Right lobe of liver (tissue), 6 donors: ENCODE measurements around the gene CAMK1. TPM values are rescaled to one million over a fixed set of nuclear protein-coding genes. Genes with fewer than 3 reads are reported as not detected.
A peak's percentile ranks its signal among the peaks of the same experiment; 100 is the strongest.

Source experiments
- ATAC-seq, 4 donors: fragments of 200-7000 bp; cut with Tn5 transposase; one replicate each; pipeline ENCODE4 v1.9.1; 2020; ENCODE audit warnings: mild to moderate bottlenecking in 4 of 4, moderate library complexity in 4 of 4
- DNase-seq, 3 donors: peaks; one replicate each; pipeline ENCODE4 v3.0.0-alpha.2; 2020
- H3K27ac ChIP-seq, 3 donors: fragments of 200-600 bp; one replicate each; pipeline ENCODE4 v1.8.0; 2022
- H3K27me3 ChIP-seq, 2 donors: fragments of 200-600 bp; one replicate each; pipeline ENCODE4 v1.8.0; 2022
- H3K36me3 ChIP-seq, 4 donors: fragments of 200-600 bp; sonication (generic) in 1 of 4; one replicate each; pipeline versions ENCODE4 v1.5.1 to v1.8.0; 2017 to 2022; ENCODE audit warnings: control low read depth in 1 of 4
- H3K4me1 ChIP-seq, 4 donors: fragments of 200-600 bp; sonication (generic) in 1 of 4; one replicate each; pipeline versions ENCODE4 v1.5.1 to v1.8.0; 2017 to 2022; ENCODE audit warnings: control low read depth in 1 of 4
- H3K4me3 ChIP-seq, 3 donors: fragments of 200-600 bp; one replicate each; pipeline ENCODE4 v1.8.0; 2022
- H3K9me3 ChIP-seq, 4 donors: fragments of 200-600 bp; sonication (generic) in 1 of 4; one replicate each; pipeline versions ENCODE4 v1.5.1 to v1.8.0; 2017 to 2022; ENCODE audit warnings: control low read depth in 1 of 4
- POLR2A ChIP-seq: fragments of 450-650 bp; IDR thresholded peaks from one replicate; pipeline ENCODE4 v1.6.1; 2017; ENCODE audit warnings: antibody characterized with exemption, mild to moderate bottlenecking
- WGBS: methylation state at CpG from one replicate; pipeline ENCODE4 v1.1.6; 2018; ENCODE audit warnings: low coverage, low lambda C conversion rate; ENCODE audit not compliant: insufficient coverage; ENCODE audit errors: missing lambda C conversion rate; 5-methylcytosine and 5-hydroxymethylcytosine counted together
- intact Hi-C, 2 donors: fragments of 100-400 bp; cut with DNase I; formaldehyde crosslinking; loops; one replicate each; pipeline versions ENCODE4 v1.11.2 to v1.14.1; 2022
- total RNA-seq, 6 experiments: library from RNA; depleted of rRNA in 2 of 6; stranded (reverse); fragments of >200 nt in 2 of 6; fragmentation: NEBNext Ultra II Directional in 3 of 6; extraction: Animal tissue kit (Norgen Biotek cat#: 25700) in 3 of 6; gene quantifications; one replicate each; pipeline versions ENCODE4 v1.1.0 to v1.2.4, GENCODE V29; 2016 to 2023
- TF ChIP-seq, protein P1 (sequence below), 4 donors: fragments of 200-600 bp in 3 of 4; fragments of 450-650 bp in 1 of 4; IDR thresholded peaks; one replicate each; pipeline versions ENCODE4 v1.5.1 to v1.8.0; 2016 to 2022; ENCODE audit warnings: antibody characterized with exemption in 4 of 4, mild to moderate bottlenecking in 2 of 4
- donor health status: DM: no; HTN: yes; CAD: no.
- donor health status: DM: no; HTN: no; CAD: no.
- donor health status: DM: no; HTN: no; CAD: no.
- donor health status: DM: no; HTN: yes; CAD: no.
- donor health status: DM: no; HTN: yes; CAD: no.

Gene CAMK1
- total RNA-seq, 6 experiments from 2014 or later: 10.8 to 33.4 (median 24.5) TPM

DNA sequence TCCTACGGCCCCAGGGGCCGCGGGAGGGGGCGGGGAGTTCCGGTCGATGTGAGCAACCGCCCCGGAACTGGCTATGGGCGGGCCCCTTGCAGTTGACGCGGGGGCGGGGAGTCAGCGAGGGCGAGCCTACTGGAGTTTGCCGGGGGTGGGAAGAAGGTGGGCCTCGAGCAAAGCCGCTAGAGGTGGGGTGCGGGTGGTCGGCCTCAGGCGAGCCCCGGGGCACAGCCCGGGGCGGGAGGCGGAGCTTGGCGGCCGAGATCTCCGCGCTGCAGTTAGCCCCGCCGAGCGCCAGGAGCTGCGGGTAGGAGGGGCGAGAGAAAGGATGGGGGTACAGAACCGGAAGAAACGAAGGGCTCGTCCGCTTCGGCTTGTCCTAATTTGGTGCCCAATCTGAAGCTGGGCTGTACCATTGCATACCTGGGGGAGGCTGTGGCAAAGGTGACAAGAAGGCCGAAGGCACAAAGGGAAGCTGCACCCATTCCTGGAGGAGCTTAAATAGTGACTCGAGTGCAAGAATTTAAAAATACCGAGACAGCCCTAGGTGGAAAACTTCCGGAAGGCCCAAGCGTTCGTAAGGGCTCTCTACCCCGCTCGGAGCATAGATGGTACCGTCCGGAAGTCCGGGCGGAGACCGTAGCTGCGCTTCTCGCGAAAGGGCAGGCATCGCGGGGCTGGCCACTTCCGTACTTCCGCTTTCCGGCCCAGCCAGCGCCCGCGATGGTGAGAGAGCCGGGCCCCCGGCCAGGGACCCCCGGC lies 22.8 kb upstream of the CAMK1 start, which contains the start of the genes ARPC4 and TADA3:
Gene ARPC4 (plus strand): TSS at position 678 of the 756 bp plus-strand sequence. CDS start 40 bp downstream, at position 718.
Gene TADA3 (minus strand): TSS at position 69 of the 756 bp plus-strand sequence. CDS start 1,007 bp downstream, outside the sequence.
- intact Hi-C loops: no loop called here

DNA sequence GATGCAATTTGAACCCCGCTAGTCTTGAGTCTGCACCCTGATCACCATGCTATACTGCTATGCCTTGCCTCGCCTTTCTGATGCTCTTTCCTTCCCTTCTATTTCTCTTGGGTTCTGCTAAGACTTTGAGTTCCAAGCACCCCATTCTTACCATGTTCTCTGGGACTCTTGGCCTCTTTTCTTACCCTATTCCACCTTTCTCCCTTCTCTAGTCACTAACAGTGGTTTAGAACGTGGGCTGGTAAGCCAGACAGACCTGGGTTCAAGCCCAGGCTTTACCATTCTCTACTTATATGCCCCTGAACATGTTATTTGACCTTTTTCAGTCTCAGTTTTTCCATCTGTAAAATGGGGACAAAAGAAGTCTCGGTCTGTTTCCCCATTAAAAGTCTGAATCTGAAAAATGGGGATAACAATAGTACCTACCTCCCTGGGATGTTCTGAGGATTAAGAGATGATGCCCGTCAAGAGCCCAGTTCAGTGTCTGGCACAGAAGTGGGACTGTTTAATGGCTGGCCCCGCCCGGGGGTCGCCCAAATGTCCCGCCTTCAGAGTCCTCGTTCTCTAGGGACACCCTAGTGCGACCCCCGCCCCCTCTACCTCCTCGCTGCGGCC lies 22.1 kb upstream of the CAMK1 start:
- no peaks in the 10 kb centered on the region for H3K9me3 ChIP-seq
- no peaks in the 10 kb centered on the region for H3K27me3 ChIP-seq
- WGBS: 15% methylated on average over 11 of the region's 14 CpGs
- intact Hi-C loops: no loop called here
- peaks cover 0 to 24% (median 10%) of the 10 kb centered on the region in 4 donors for H3K36me3 ChIP-seq
- DNase-seq (no peak), ATAC-seq (no peak)
- TF ChIP-seq, protein P1, sequence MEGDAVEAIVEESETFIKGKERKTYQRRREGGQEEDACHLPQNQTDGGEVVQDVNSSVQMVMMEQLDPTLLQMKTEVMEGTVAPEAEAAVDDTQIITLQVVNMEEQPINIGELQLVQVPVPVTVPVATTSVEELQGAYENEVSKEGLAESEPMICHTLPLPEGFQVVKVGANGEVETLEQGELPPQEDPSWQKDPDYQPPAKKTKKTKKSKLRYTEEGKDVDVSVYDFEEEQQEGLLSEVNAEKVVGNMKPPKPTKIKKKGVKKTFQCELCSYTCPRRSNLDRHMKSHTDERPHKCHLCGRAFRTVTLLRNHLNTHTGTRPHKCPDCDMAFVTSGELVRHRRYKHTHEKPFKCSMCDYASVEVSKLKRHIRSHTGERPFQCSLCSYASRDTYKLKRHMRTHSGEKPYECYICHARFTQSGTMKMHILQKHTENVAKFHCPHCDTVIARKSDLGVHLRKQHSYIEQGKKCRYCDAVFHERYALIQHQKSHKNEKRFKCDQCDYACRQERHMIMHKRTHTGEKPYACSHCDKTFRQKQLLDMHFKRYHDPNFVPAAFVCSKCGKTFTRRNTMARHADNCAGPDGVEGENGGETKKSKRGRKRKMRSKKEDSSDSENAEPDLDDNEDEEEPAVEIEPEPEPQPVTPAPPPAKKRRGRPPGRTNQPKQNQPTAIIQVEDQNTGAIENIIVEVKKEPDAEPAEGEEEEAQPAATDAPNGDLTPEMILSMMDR (IDR thresholded peaks at IDR 0.05): no peak
- TF ChIP-seq POLR2A: no peak
- H3K27ac ChIP-seq: peak overlapping the region; percentile 92 to 99 (median 99)
- peak overlapping the region; percentile 78 to 94 (median 84) for H3K4me3 ChIP-seq
- H3K4me1 ChIP-seq: peaks cover 0 to 14% (median 8%) of the 10 kb centered on the region in 4 donors

More for the DNA sequence above, 22.8 kb upstream of the CAMK1 start, which contains the start of the genes ARPC4 and TADA3:
- H3K27me3 ChIP-seq: no peaks in the 10 kb centered on the region
- peak within 1 kb of the TSS; percentile 78 to 94 (median 84) for H3K4me3 ChIP-seq
- peaks cover 0 to 26% (median 9%) of the 10 kb centered on the region in 4 donors for H3K36me3 ChIP-seq
- WGBS: 0% methylated on average over 23 of the region's 65 CpGs
- peak; percentile 71 for TF ChIP-seq POLR2A
- TF ChIP-seq, protein P1 (IDR thresholded peaks at IDR 0.05): no peak
- DNase-seq (peak; percentile 94 to 95 (median 95)), ATAC-seq (peak; percentile 93 to 95 (median 94))
- H3K9me3 ChIP-seq: no peaks in the 10 kb centered on the region
- H3K4me1 ChIP-seq: peaks cover 0 to 14% (median 8%) of the 10 kb centered on the region in 4 donors
- H3K27ac ChIP-seq: peak within 1 kb of the TSS; percentile 92 to 99 (median 99)

DNA sequence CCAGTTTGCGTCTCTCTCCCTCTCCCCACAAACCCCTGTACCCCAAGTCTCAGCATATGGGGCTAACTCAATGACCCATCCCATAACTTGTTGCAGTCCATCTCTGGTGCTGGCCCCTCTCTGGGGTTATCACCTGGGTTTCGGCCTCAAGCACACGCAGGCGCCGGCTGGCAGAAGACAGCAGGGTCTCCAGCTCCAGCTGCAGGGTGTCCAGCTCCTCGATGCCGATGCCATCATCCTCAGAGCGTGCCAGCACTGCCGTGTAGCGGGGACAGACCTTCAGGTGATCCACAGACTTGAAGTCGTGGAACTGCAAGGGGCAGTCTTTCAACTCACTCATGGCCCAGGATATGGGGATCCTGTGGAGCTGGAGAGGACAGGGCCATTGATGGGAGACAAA lies 21.4 kb upstream of the CAMK1 start:
- Histone ChIP-seq H3K9me3 (no peaks in the 10 kb centered on the region), H3K4me1 (peaks cover 0 to 14% (median 8%) of the 10 kb centered on the region in 4 donors), H3K36me3 (peaks cover 0 to 30% (median 12%) of the 10 kb centered on the region in 4 donors), H3K27ac (no peak overlapping the region), H3K27me3 (no peaks in the 10 kb centered on the region), H3K4me3 (peak overlapping the region in 1 of 3 donors; percentile 84)
- intact Hi-C loops: no loop called here
- TF ChIP-seq, protein P1 (IDR thresholded peaks at IDR 0.05): no peak
- no peak for TF ChIP-seq POLR2A
- WGBS: 91% methylated on average over 11 of the region's 11 CpGs
- DNase-seq: no peak
- ATAC-seq: no peak

DNA sequence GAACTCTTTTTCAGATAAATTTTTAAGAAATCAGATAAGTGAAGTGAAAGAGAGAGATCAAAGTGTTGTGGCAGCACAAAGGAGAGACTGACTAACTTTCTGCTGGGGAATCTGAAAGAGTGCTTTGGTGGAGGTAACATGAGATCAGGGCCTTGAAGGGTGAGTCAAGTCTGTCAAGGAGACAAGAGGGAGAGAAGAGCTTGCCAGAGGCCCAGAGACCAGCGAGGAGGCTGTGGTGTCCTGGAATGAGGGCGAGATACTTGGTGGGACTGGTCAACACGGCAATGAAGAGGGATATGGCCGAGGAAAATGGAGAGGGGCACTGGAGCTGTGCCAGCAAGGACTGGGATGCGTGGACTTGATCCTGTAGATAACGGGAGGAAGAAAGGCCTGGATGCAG lies 18.0 kb upstream of the CAMK1 start:
- Histone ChIP-seq H3K4me1 (peaks cover 0 to 9% (median 3%) of the 10 kb centered on the region in 4 donors), H3K36me3 (peaks cover 0 to 62% (median 27%) of the 10 kb centered on the region in 4 donors), H3K27me3 (no peaks in the 10 kb centered on the region), H3K27ac (no peak overlapping the region), H3K9me3 (no peaks in the 10 kb centered on the region), H3K4me3 (no peak overlapping the region)
- intact Hi-C loops: no loop called here
- TF ChIP-seq POLR2A: no peak
- TF ChIP-seq, protein P1 (IDR thresholded peaks at IDR 0.05): no peak
- 91% methylated on average over 6 of the region's 6 CpGs for WGBS
- DNase-seq (no peak), ATAC-seq (no peak)
